Common myeloid progenitor, CD34-positive (primary cell): ENCODE data around the gene C2CD2L.

Experiments
- CTCF ChIA-PET: fragments of 350-600 bp; sonication (Branson Sonifier 250); formaldehyde crosslinking; loops from one replicate; lab custom pipeline; 2021; ENCODE audit warnings: antibody characterized with exemption; lab: Charles Lee
- POLR2A ChIA-PET: fragments of 350-600 bp; sonication (Branson Sonifier 250); formaldehyde crosslinking; loops from one replicate; lab custom pipeline; 2021; ENCODE audit warnings: antibody characterized with exemption; lab: Charles Lee
- DNase-seq, 3 donors: peaks; one replicate each; pipeline versions ENCODE4 v3.0.0 to v3.0.0-alpha.2; 2013
- H3K27ac ChIP-seq, 2 experiments: 1 replicate in 1 of 2; 2 replicates in 1 of 2; pipeline ENCODE4 v1.7.0; 2013; ENCODE audit warnings: inconsistent platforms in 2 of 2, low read length in 2 of 2, mild to moderate bottlenecking in 2 of 2, low read depth in 1 of 2, moderate library complexity in 1 of 2; ENCODE audit not compliant: severe bottlenecking in 2 of 2, insufficient read depth in 1 of 2, poor library complexity in 1 of 2
- H3K27me3 ChIP-seq, 5 experiments: replicated peaks in 2 of 5; 1 replicate in 3 of 5; 2 replicates in 2 of 5; pipeline versions ENCODE4 v1.6.1 to v1.7.0; 2013; ENCODE audit warnings: low read length in 4 of 5, mild to moderate bottlenecking in 2 of 5, moderate library complexity in 2 of 5, inconsistent platforms in 1 of 5; ENCODE audit not compliant: insufficient read depth in 5 of 5, control insufficient read depth in 4 of 5
- H3K36me3 ChIP-seq, 4 experiments: 1 replicate in 2 of 4; 2 replicates in 2 of 4; pipeline versions ENCODE4 v1.6.1 to v1.7.0; 2013; ENCODE audit warnings: low read length in 3 of 4, control low read depth in 1 of 4, mild to moderate bottlenecking in 1 of 4; ENCODE audit not compliant: control insufficient read depth in 4 of 4, insufficient read depth in 4 of 4
- H3K4me1 ChIP-seq, 4 experiments: 1 replicate in 3 of 4; 2 replicates in 1 of 4; pipeline versions ENCODE4 v1.6.1 to v1.7.1; 2013; ENCODE audit warnings: low read length in 3 of 4, mild to moderate bottlenecking in 3 of 4, control low read depth in 1 of 4, inconsistent platforms in 1 of 4, moderate library complexity in 1 of 4; ENCODE audit not compliant: control insufficient read depth in 4 of 4, insufficient read depth in 4 of 4; ENCODE audit errors: control extremely low read depth in 1 of 4
- H3K4me3 ChIP-seq, 7 experiments: 1 replicate in 4 of 7; 2 replicates in 3 of 7; pipeline versions ENCODE4 v1.5.1 to v1.7.0; 2013; ENCODE audit warnings: mild to moderate bottlenecking in 7 of 7, low read length in 6 of 7, moderate library complexity in 6 of 7, inconsistent platforms in 2 of 7, low read depth in 2 of 7, control low read depth in 1 of 7; ENCODE audit not compliant: insufficient read depth in 4 of 7, control insufficient read depth in 1 of 7; ENCODE audit errors: extremely low read depth in 1 of 7
- H3K9me3 ChIP-seq, 5 experiments: 1 replicate in 4 of 5; 2 replicates in 1 of 5; pipeline versions ENCODE4 v1.6.1 to v1.7.1; 2013; ENCODE audit warnings: low read length in 4 of 5, mild to moderate bottlenecking in 2 of 5, inconsistent platforms in 1 of 5, low read depth in 1 of 5, moderate library complexity in 1 of 5; ENCODE audit not compliant: control insufficient read depth in 4 of 5, insufficient read depth in 2 of 5; ENCODE audit errors: control extremely low read depth in 1 of 5
- WGBS: methylation state at CpG from one replicate; pipeline ENCODE4 v1.1.5; 2013; ENCODE audit not compliant: insufficient coverage; 5-methylcytosine and 5-hydroxymethylcytosine counted together

The C2CD2L gene

DNA sequence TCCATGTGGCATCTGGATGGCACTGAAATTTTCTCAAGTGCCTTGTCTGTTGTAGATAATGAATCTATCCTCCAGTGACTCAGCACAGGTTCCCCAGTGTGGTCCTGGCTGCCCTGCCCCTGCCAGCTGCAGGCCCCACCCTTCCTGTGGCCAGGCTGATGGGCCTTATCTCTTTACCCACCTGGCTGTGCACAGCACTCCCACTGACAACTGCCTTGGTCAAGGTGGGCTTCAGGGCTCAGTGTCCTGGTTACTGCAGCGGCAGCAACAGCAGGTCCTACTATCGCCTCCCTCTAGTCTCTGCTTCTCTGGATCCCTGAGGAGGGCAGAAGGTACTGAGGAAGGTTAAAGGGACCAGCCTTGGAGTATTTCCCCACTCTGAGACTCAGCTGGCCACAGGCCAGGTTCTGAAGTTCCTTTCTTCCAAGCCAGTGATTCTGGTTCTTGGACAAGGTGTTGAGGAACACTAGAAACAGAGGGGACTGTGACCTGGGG is 19.4 kb upstream of the C2CD2L start:
- WGBS = no CpG with 5 or more reads among the region's 2 CpGs
- CTCF ChIA-PET = interaction anchor here (0.8 kb wide), 1 partner anchor 21 kb away, joined by 3 read pairs; no protein-coding TSS in a partner anchor
- Histone ChIP-seq H3K27ac (peak overlapping the region in 1 of 2 experiments; percentile 69), H3K36me3 (peaks cover 0 to 31% (median 7%) of the 10 kb centered on the region in 4 experiments), H3K27me3 (no peaks in the 10 kb centered on the region), H3K9me3 (no peaks in the 10 kb centered on the region), H3K4me3 (peak overlapping the region in 3 of 7 experiments; percentile 9 to 42 (median 21)), H3K4me1 (peaks cover 19 to 65% (median 46%) of the 10 kb centered on the region in 4 experiments)
- DNase-seq = peak; percentile 79 to 97 (median 94)
- POLR2A ChIA-PET = interaction anchor here (0.8 to 1.6 kb wide), 2 partner anchors 20 to 31 kb away, joined by 3 to 5 read pairs; partner anchors contain the start of gene VPS11

- Histone ChIP-seq H3K4me1 (peaks cover 23 to 71% (median 52%) of the 10 kb centered on the region in 4 experiments), H3K36me3 (peaks cover 0 to 34% (median 9%) of the 10 kb centered on the region in 4 experiments), H3K4me3 (no peak overlapping the region), H3K27me3 (no peaks in the 10 kb centered on the region), H3K9me3 (no peaks in the 10 kb centered on the region), H3K27ac (peak overlapping the region in 1 of 2 experiments; percentile 69)
- CTCF ChIA-PET = interaction anchor here (0.7 to 1.0 kb wide), 2 partner anchors 11 to 34 kb away, joined by 3 read pairs; no protein-coding TSS in a partner anchor
- WGBS = 98% methylated on average over 9 of the region's 9 CpGs
- POLR2A ChIA-PET = no interaction called here
- no peak for DNase-seq
Observed at GRCh38 chr11:119088406-119088805, 18.7 kb upstream of the C2CD2L start.

DNA sequence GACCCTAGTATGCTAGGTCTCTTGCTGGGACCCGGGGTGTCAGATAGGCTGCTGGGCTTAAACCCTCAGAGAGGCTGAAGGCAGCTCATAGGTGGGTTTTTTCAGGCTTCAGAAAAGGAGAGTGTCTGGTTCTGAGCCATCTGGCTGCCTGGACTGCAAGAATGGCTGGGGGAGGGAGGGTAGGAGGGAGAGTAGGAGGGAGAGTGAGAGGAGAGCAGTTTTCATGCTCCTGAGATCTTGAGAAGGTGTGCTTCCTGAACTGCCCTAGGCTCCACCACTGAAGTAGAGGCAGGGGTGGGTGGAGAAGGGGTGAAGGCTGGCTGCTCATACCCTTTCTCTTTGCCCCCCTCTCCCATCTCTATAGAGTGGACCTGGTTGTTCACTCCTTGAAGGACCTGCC is 17.8 kb upstream of the C2CD2L start:
- Histone ChIP-seq H3K27ac (peak overlapping the region in 1 of 2 experiments; percentile 69), H3K27me3 (no peaks in the 10 kb centered on the region), H3K9me3 (no peaks in the 10 kb centered on the region), H3K4me3 (no peak overlapping the region), H3K4me1 (peaks cover 26 to 75% (median 59%) of the 10 kb centered on the region in 4 experiments), H3K36me3 (peaks cover 0 to 40% (median 10%) of the 10 kb centered on the region in 4 experiments)
- ChIA-PET CTCF (interaction anchor here (0.7 kb wide), 1 partner anchor 35 kb away, joined by 3 read pairs; no protein-coding TSS in a partner anchor), POLR2A (no interaction called here)
- WGBS = 100% methylated on average over 1 of the region's 1 CpG
- DNase-seq = no peak

GRCh38 chr11:119091178-119091577 is 16.0 kb upstream of the C2CD2L start:
- H3K27ac ChIP-seq = no peak overlapping the region
- H3K27me3 ChIP-seq = no peaks in the 10 kb centered on the region
- DNase-seq = no peak
- POLR2A ChIA-PET = no interaction called here
- CTCF ChIA-PET = interaction anchor here (0.8 to 2.8 kb wide), 6 partner anchors 8 to 232 kb away, joined by 3 to 8 read pairs (median 4); partner anchors contain the start of genes DPAGT1 and VPS11
- peaks cover 0 to 40% (median 10%) of the 10 kb centered on the region in 4 experiments for H3K36me3 ChIP-seq
- 96% methylated on average over 7 of the region's 9 CpGs for WGBS
- no peaks in the 10 kb centered on the region for H3K9me3 ChIP-seq
- peaks cover 19 to 64% (median 51%) of the 10 kb centered on the region in 4 experiments for H3K4me1 ChIP-seq
- H3K4me3 ChIP-seq = no peak overlapping the region

GRCh38 chr11:119091966-119092879 is 14.9 kb upstream of the C2CD2L start:
- ChIA-PET POLR2A (interaction anchor here (0.6 kb wide), 1 partner anchor 14 kb away, joined by 4 read pairs; no protein-coding TSS in a partner anchor), CTCF (interaction anchor here (1.0 to 2.8 kb wide), 5 partner anchors 10 to 28 kb away, joined by 3 to 8 read pairs (median 4); partner anchors contain the start of genes DPAGT1 and VPS11)
- WGBS = 96% methylated on average over 12 of the region's 13 CpGs
- H3K36me3 ChIP-seq = peaks cover 5 to 50% (median 14%) of the 10 kb centered on the region in 4 experiments
- H3K4me3 ChIP-seq = peak overlapping the region in 2 of 7 experiments; percentile 79 to 90
- H3K9me3 ChIP-seq = no peaks in the 10 kb centered on the region
- H3K27ac ChIP-seq = peak overlapping the region in 1 of 2 experiments; percentile 88
- peaks cover 15 to 59% (median 45%) of the 10 kb centered on the region in 4 experiments for H3K4me1 ChIP-seq
- DNase-seq = no peak
- H3K27me3 ChIP-seq = no peaks in the 10 kb centered on the region

GRCh38 chr11:119092880-119093842 is 14.0 kb upstream of the C2CD2L start:
- Histone ChIP-seq H3K27ac (peak overlapping the region; percentile 48 to 88), H3K27me3 (no peaks in the 10 kb centered on the region), H3K4me1 (peaks cover 11 to 49% (median 36%) of the 10 kb centered on the region in 4 experiments), H3K36me3 (peaks cover 9 to 60% (median 20%) of the 10 kb centered on the region in 4 experiments), H3K9me3 (no peaks in the 10 kb centered on the region), H3K4me3 (peak overlapping the region in 6 of 7 experiments; percentile 15 to 90 (median 81))
- POLR2A ChIA-PET = interaction anchor here (0.6 to 2.6 kb wide), 4 partner anchors 8 to 54 kb away, joined by 3 to 19 read pairs (median 4); partner anchors contain the start of gene HMBS
- DNase-seq = no peak
- 93% methylated on average over 6 of the region's 12 CpGs for WGBS
- CTCF ChIA-PET = interaction anchor here (0.7 to 2.8 kb wide), 6 partner anchors 9 to 217 kb away, joined by 3 to 25 read pairs (median 6); partner anchors contain the start of genes HMBS and VPS11
